ENCODE data around the gene FNTB. TPM values are rescaled to one million over a fixed set of nuclear protein-coding genes. Genes with fewer than 3 reads are reported as not detected.

FNTB gene
- total and polyA plus RNA-seq, 2 of the 8 experiments (the other 6 are each of a cell fraction or from before 2014, with no cell fraction given): 16.0 to 20.7 TPM

- whole genome bisulfite sequencing, 2 experiments (ENCODE audit: extremely low coverage in 1 of 2, insufficient coverage in 1 of 2, insufficient read length in 1 of 2, insufficient replicate concordance in 2 of 2, low coverage in 1 of 2, low lambda C conversion rate in 2 of 2, missing lambda C conversion rate in 1 of 2): 95% methylated on average over 6 of the region's 7 CpGs; no CpG with 5 or more reads in 1 of the 2 experiments
- POLR2A ChIA-PET (ENCODE audit: partially characterized antibody): no interaction called here
- TF ChIP-seq RXRA (IDR thresholded peaks at IDR 0.05; ENCODE audit: insufficient read depth, low read depth, low read length): no peak
- TF ChIP-seq CHD1 (IDR thresholded peaks at IDR 0.05; ENCODE audit: low read depth, low read length): no peak
- no peak for TF ChIP-seq TAF7 (optimal IDR thresholded peaks at IDR 0.05; ENCODE audit: borderline replicate concordance, low read depth, low read length)
- TF ChIP-seq BACH1 (IDR thresholded peaks at IDR 0.05; ENCODE audit: low read length): no peak
- no peak for TF ChIP-seq CBX5 (IDR thresholded peaks at IDR 0.05; ENCODE audit: low read depth, low read length)
- no peak for TF ChIP-seq ASH2L (IDR thresholded peaks at IDR 0.05; ENCODE audit: low read length)
Measured at GRCh38 chr14:65065719-65066118, 79.0 kb downstream of the FNTB start.

More at GRCh38 chr14:65065719-65066118, 79.0 kb downstream of the FNTB start:
- no peak overlapping the region for H2BK20ac ChIP-seq (ENCODE audit: low read length)
- no peak overlapping the region for H2AK5ac ChIP-seq (ENCODE audit: low read depth, low read length)
- H2BK15ac ChIP-seq (ENCODE audit: low read length): no peak overlapping the region
- H3K27me3 ChIP-seq (replicated peaks in 1 of 4; ENCODE audit: control insufficient read depth in 3 of 4, extremely low read depth in 1 of 4, insufficient read depth in 3 of 4, low read length in 3 of 4): no peaks in the 10 kb centered on the region
- no peak overlapping the region for H4K5ac ChIP-seq (ENCODE audit: insufficient read length, low read depth, low read length)
- CTCF ChIA-PET (ENCODE audit: partially characterized antibody): interaction anchor here (1.6 kb wide), 1 partner anchor 46 kb away, joined by 3 read pairs; no protein-coding TSS in a partner anchor
- H3K36me3 ChIP-seq (ENCODE audit: control insufficient read depth in 2 of 4, insufficient read depth in 4 of 4, low read length in 3 of 4): peaks cover 0 to 37% (median 9%) of the 10 kb centered on the region in 4 experiments; a peak in 6 of 8 replicates
- no peak overlapping the region for H4K91ac ChIP-seq (replicated peaks; ENCODE audit: insufficient read length, low read length)
- H3K27ac ChIP-seq (ENCODE audit: low read depth, low read length): no peak overlapping the region; the same call in 1 of the 2 replicates
- no peaks in the 10 kb centered on the region for H3K79me2 ChIP-seq (ENCODE audit: control insufficient read depth in 1 of 2, insufficient read depth in 2 of 2, low read length in 2 of 2)
- no peaks in the 10 kb centered on the region for H3K9me3 ChIP-seq (ENCODE audit: insufficient read depth in 2 of 2, low read depth in 1 of 2, low read length in 1 of 2)
- no peaks in the 10 kb centered on the region for H3K4me1 ChIP-seq (replicated peaks in 1 of 4; ENCODE audit: control insufficient read depth in 3 of 4, insufficient read depth in 4 of 4, low read length in 3 of 4)
- no peak overlapping the region for H3K14ac ChIP-seq (ENCODE audit: insufficient read length)
- no peak overlapping the region for H3K56ac ChIP-seq (replicated peaks; ENCODE audit: insufficient read length, low read depth, low read length)
- no peak overlapping the region for H3K4me3 ChIP-seq (ENCODE audit: extremely low read depth in 1 of 4, insufficient read depth in 2 of 4, low read depth in 3 of 4, low read length in 4 of 4)
- H3K18ac ChIP-seq (ENCODE audit: extremely low read depth, low read length): no peak overlapping the region
- H3K4ac ChIP-seq (replicated peaks; ENCODE audit: insufficient read length, low read depth, low read length): no peak overlapping the region
- no peak overlapping the region for H2AFZ ChIP-seq (ENCODE audit: low read length)
- peaks cover 5% of the 10 kb centered on the region; the same call in 1 of the 2 replicates for H3K79me1 ChIP-seq (ENCODE audit: low read depth, low read length)
- H4K8ac ChIP-seq (ENCODE audit: extremely low read depth, insufficient read depth, low read length): no peak overlapping the region
- no peak overlapping the region for H2BK12ac ChIP-seq (ENCODE audit: low read depth, low read length)
- DNase-seq (ENCODE audit: low read depth in 1 of 2, low spot score in 2 of 2) (no peak), FAIRE-seq (no peak)
- no peak overlapping the region for H2BK120ac ChIP-seq (replicated peaks; ENCODE audit: low read depth, low read length)
- no peak overlapping the region for H3K9ac ChIP-seq (replicated peaks in 1 of 4; ENCODE audit: extremely low read depth in 1 of 4, low read depth in 3 of 4, low read length in 3 of 4)
- H3K4me2 ChIP-seq (ENCODE audit: insufficient read depth in 1 of 2, low read depth in 2 of 2, low read length in 2 of 2): no peak overlapping the region
- peaks cover 2 to 7% of the 10 kb centered on the region in 2 experiments for H4K20me1 ChIP-seq (replicated peaks in 1 of 2; ENCODE audit: control insufficient read depth in 1 of 2, insufficient read depth in 2 of 2, low read length in 2 of 2)
- no peaks in the 10 kb centered on the region for H3K23me2 ChIP-seq (ENCODE audit: low read depth, low read length)
- H3K23ac ChIP-seq (ENCODE audit: insufficient read length): no peak overlapping the region
- no peak overlapping the region for H2BK5ac ChIP-seq (ENCODE audit: low read depth, low read length)
